Endothelial cell of umbilical vein (primary cell): ENCODE measurements around the gene NOD1.

ENCODE experiments used
- EZH2 ChIP-seq: IDR thresholded peaks from 2 replicates; pipeline ENCODE4 v1.6.1; 2012; ENCODE audit warnings: borderline replicate concordance, low read depth, mild to moderate bottlenecking, moderate library complexity, low read length, inconsistent platforms; ENCODE audit not compliant: severe bottlenecking
- FOS ChIP-seq: IDR thresholded peaks from 2 replicates; pipeline ENCODE4 v1.6.1; 2011; ENCODE audit warnings: mild to moderate bottlenecking, low read length, moderate library complexity, borderline replicate concordance; ENCODE audit not compliant: insufficient read depth
- JUN ChIP-seq: IDR thresholded peaks from 2 replicates; pipeline ENCODE4 v1.6.1; 2011; ENCODE audit warnings: borderline replicate concordance, low read depth; ENCODE audit not compliant: insufficient read length, insufficient read depth
- POLR2A ChIP-seq: IDR thresholded peaks from 2 replicates; pipeline ENCODE4 v1.6.1; 2012; ENCODE audit warnings: low read depth, mild to moderate bottlenecking, control low read depth, low read length
- POLR2AphosphoS5 ChIP-seq: IDR thresholded peaks from 2 replicates; pipeline ENCODE4 v1.6.1; 2012; ENCODE audit warnings: low read depth, mild to moderate bottlenecking, control low read depth, low read length, moderate library complexity; ENCODE audit not compliant: insufficient read depth
- TF ChIP-seq, protein P1 (sequence below), 2 donors: IDR thresholded peaks; 1 replicate in 1 of 2; 2 replicates in 1 of 2; pipeline ENCODE4 v1.5.1; 2011; ENCODE audit warnings: low read length in 2 of 2, mild to moderate bottlenecking in 2 of 2, moderate library complexity in 2 of 2, control low read depth in 1 of 2, inconsistent platforms in 1 of 2, low read depth in 1 of 2; ENCODE audit not compliant: insufficient read depth in 1 of 2; ENCODE audit errors: extremely low read depth in 1 of 2
- TF ChIP-seq, protein P2 (sequence below): IDR thresholded peaks from 2 replicates; pipeline ENCODE4 v1.6.1; 2011; ENCODE audit not compliant: insufficient read depth, insufficient read length

DNA sequence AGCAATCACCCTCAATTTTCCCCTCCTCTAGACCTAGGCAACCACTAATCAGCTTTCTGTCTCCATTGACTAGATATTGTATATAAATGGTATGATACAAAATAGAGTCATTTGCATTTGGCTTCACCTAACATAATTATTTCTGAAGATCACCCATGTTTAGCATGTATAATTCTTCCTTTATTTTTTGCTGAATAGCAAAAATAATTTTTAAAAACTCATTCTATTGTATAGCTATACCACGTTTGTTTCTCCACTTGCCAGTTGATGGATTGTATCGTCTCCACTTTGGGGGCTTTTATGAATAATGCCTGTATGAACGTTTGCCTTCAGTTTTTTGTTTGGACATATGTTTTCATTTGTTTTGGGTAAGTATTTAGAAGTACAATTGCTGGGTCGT, 98.8 kb downstream of the NOD1 start:
- TF ChIP-seq EZH2 (no peak), POLR2AphosphoS5 (no peak), POLR2A (no peak), JUN (no peak), FOS (no peak)
- TF ChIP-seq, protein P1, sequence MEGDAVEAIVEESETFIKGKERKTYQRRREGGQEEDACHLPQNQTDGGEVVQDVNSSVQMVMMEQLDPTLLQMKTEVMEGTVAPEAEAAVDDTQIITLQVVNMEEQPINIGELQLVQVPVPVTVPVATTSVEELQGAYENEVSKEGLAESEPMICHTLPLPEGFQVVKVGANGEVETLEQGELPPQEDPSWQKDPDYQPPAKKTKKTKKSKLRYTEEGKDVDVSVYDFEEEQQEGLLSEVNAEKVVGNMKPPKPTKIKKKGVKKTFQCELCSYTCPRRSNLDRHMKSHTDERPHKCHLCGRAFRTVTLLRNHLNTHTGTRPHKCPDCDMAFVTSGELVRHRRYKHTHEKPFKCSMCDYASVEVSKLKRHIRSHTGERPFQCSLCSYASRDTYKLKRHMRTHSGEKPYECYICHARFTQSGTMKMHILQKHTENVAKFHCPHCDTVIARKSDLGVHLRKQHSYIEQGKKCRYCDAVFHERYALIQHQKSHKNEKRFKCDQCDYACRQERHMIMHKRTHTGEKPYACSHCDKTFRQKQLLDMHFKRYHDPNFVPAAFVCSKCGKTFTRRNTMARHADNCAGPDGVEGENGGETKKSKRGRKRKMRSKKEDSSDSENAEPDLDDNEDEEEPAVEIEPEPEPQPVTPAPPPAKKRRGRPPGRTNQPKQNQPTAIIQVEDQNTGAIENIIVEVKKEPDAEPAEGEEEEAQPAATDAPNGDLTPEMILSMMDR (IDR thresholded peaks at IDR 0.05; ENCODE audit: extremely low read depth in 1 of 2, insufficient read depth in 1 of 2, low read depth in 1 of 2, low read length in 2 of 2) = no peak
- TF ChIP-seq, protein P2, sequence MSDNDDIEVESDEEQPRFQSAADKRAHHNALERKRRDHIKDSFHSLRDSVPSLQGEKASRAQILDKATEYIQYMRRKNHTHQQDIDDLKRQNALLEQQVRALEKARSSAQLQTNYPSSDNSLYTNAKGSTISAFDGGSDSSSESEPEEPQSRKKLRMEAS = no peak
